ENCODE results near the gene SCNN1G.

GRCh38 chr16:23223368-23223767 is 40.8 kb downstream of the SCNN1G start:
- TF ChIP-seq, protein P1, sequence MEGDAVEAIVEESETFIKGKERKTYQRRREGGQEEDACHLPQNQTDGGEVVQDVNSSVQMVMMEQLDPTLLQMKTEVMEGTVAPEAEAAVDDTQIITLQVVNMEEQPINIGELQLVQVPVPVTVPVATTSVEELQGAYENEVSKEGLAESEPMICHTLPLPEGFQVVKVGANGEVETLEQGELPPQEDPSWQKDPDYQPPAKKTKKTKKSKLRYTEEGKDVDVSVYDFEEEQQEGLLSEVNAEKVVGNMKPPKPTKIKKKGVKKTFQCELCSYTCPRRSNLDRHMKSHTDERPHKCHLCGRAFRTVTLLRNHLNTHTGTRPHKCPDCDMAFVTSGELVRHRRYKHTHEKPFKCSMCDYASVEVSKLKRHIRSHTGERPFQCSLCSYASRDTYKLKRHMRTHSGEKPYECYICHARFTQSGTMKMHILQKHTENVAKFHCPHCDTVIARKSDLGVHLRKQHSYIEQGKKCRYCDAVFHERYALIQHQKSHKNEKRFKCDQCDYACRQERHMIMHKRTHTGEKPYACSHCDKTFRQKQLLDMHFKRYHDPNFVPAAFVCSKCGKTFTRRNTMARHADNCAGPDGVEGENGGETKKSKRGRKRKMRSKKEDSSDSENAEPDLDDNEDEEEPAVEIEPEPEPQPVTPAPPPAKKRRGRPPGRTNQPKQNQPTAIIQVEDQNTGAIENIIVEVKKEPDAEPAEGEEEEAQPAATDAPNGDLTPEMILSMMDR (conservative IDR thresholded peaks at IDR 0.05; ENCODE audit: low read length) = no peak
- TF ChIP-seq EZH2phosphoT487 (IDR thresholded peaks at IDR 0.05; ENCODE audit: borderline replicate concordance) = no peak

Measured in Loucy (cell line).